ENCODE data around the gene WNT11. TPM values are rescaled to one million over a fixed set of nuclear protein-coding genes. Genes with fewer than 3 reads are reported as not detected.

Gene WNT11
- total RNA-seq, 1 experiment from 2014 or later = not detected

- Histone ChIP-seq H3K14ac (ENCODE audit: insufficient read depth, low read length) (no peak overlapping the region), H4K5ac (ENCODE audit: insufficient read length, low read depth, low read length) (no peak overlapping the region), H2AFZ (ENCODE audit: low read length) (no peak overlapping the region), H3K9me3 (ENCODE audit: control insufficient read depth, low read depth, low read length) (no peaks in the 10 kb centered on the region), H3K79me2 (ENCODE audit: insufficient read depth, low read length) (no peaks in the 10 kb centered on the region), H3K4ac (ENCODE audit: low read depth, low read length) (no peak overlapping the region), H2AK5ac (ENCODE audit: insufficient read length, low read length) (no peak overlapping the region), H4K20me1 (ENCODE audit: control insufficient read depth, insufficient read depth, insufficient read length) (no peaks in the 10 kb centered on the region), H3K27ac (ENCODE audit: insufficient read length, low read depth, low read length) (no peak overlapping the region), H2BK20ac (ENCODE audit: low read depth, low read length, poor library complexity, severe bottlenecking) (no peak overlapping the region), H3K4me2 (ENCODE audit: insufficient read depth, insufficient read length, low read length) (no peak overlapping the region), H3K23ac (ENCODE audit: insufficient read length, low read depth, low read length) (no peak overlapping the region), H3K23me2 (ENCODE audit: insufficient read length, low read depth, low read length, poor library complexity, severe bottlenecking) (peaks cover 20% of the 10 kb centered on the region), H3K56ac (ENCODE audit: insufficient read length, low read depth, low read length) (no peak overlapping the region), H3K4me1 (ENCODE audit: insufficient read depth, low read length) (0 out of 2 replicates have a peak, but pooled peaks cover 4% of the 10 kb centered on the region), H3K9ac (ENCODE audit: extremely low read depth, insufficient read length, low read length) (no peak overlapping the region), H4K91ac (ENCODE audit: insufficient read length, low read depth, low read length) (no peak overlapping the region), H2BK120ac (ENCODE audit: low read depth, low read length, poor library complexity, severe bottlenecking) (no peak overlapping the region), H2BK12ac (ENCODE audit: insufficient read length, low read depth, low read length) (no peak overlapping the region), H3K18ac (ENCODE audit: insufficient read length, low read depth, low read length) (no peak overlapping the region), H3K79me1 (ENCODE audit: insufficient read depth, low read depth, low read length, poor library complexity, severe bottlenecking) (no peaks in the 10 kb centered on the region), H2BK5ac (ENCODE audit: insufficient read length, low read length) (no peak overlapping the region), H3T11ph (ENCODE audit: low read length) (no peak overlapping the region), H2BK15ac (ENCODE audit: low read depth, low read length) (no peak overlapping the region), H4K8ac (replicated peaks; ENCODE audit: insufficient read length, low read depth, low read length) (no peak overlapping the region), H3K27me3 (ENCODE audit: insufficient read depth, low read length) (peaks cover 44% of the 10 kb centered on the region)
- H3K27me3 Mint-ChIP-seq (ENCODE audit: low read depth) = peaks cover 83% of the 10 kb centered on the region
- no peak for DNase-seq
- H3K36me3 Mint-ChIP-seq (ENCODE audit: insufficient read depth in 1 of 3, low read depth in 3 of 3) = no peaks in the 10 kb centered on the region; a peak in 1 of 7 replicates
- H3K4me1 Mint-ChIP-seq = peaks cover 23 to 42% of the 10 kb centered on the region in 2 experiments
- no CpG with 5 or more reads among the region's 7 CpGs for WGBS (ENCODE audit: extremely low coverage, insufficient read length, low lambda C conversion rate)
- H3K9me3 Mint-ChIP-seq = no peaks in the 10 kb centered on the region
- no peak overlapping the region for H3K27ac Mint-ChIP-seq
- no peak overlapping the region for H3K4me3 Mint-ChIP-seq
- no peak for TF ChIP-seq CTCF (conservative IDR thresholded peaks at IDR 0.05)
Measured at GRCh38 chr11:76212086-76213035, 6.1 kb upstream of the WNT11 start.
